H9 (cell line): ENCODE measurements around the gene MAT2A. TPM values are rescaled to one million over a fixed set of nuclear protein-coding genes. Genes with fewer than 3 reads are reported as not detected.

ENCODE experiments used
- DNase-seq: peaks from one replicate; pipeline ENCODE4 v3.0.0-alpha.2; 2017
- H2AFZ ChIP-seq: one replicate; pipeline ENCODE4 v1.6.1; 2013; ENCODE audit warnings: mild to moderate bottlenecking, low read length, control low read depth, moderate library complexity
- H2AK5ac ChIP-seq: 2 replicates; pipeline ENCODE4 v1.6.1; 2013; ENCODE audit warnings: low read length, control low read depth, mixed read lengths; ENCODE audit not compliant: insufficient read length
- H2BK120ac ChIP-seq: one replicate; pipeline ENCODE4 v1.6.1; 2013; ENCODE audit warnings: low read depth, mild to moderate bottlenecking, low read length, control low read depth, inconsistent platforms; ENCODE audit not compliant: poor library complexity, severe bottlenecking
- H2BK12ac ChIP-seq: 2 replicates; pipeline ENCODE4 v1.6.1; 2013; ENCODE audit warnings: low read length, control low read depth, mixed read lengths, low read depth; ENCODE audit not compliant: insufficient read length
- H2BK15ac ChIP-seq: 2 replicates; pipeline ENCODE4 v1.6.1; 2013; ENCODE audit warnings: low read depth, low read length, control low read depth
- H2BK20ac ChIP-seq: one replicate; pipeline ENCODE4 v1.6.1; 2013; ENCODE audit warnings: low read depth, mild to moderate bottlenecking, low read length, control low read depth, inconsistent platforms; ENCODE audit not compliant: poor library complexity, severe bottlenecking
- H2BK5ac ChIP-seq: 2 replicates; pipeline ENCODE4 v1.6.1; 2013; ENCODE audit warnings: low read length, control low read depth, mixed read lengths; ENCODE audit not compliant: insufficient read length
- H3K14ac ChIP-seq: 2 replicates; pipeline ENCODE4 v1.6.1; 2013; ENCODE audit warnings: low read length, control low read depth; ENCODE audit not compliant: insufficient read depth
- H3K18ac ChIP-seq: 2 replicates; pipeline ENCODE4 v1.6.1; 2013; ENCODE audit warnings: low read depth, mild to moderate bottlenecking, mixed read lengths, low read length, control low read depth; ENCODE audit not compliant: insufficient read length
- H3K23ac ChIP-seq: 2 replicates; pipeline ENCODE4 v1.6.1; 2013; ENCODE audit warnings: low read length, control low read depth, mixed read lengths, low read depth; ENCODE audit not compliant: insufficient read length
- H3K23me2 ChIP-seq: 2 replicates; pipeline ENCODE4 v1.6.1; 2013; ENCODE audit warnings: low read depth, mild to moderate bottlenecking, mixed read lengths, low read length, control low read depth; ENCODE audit not compliant: insufficient read length, poor library complexity, severe bottlenecking
- H3K27ac ChIP-seq: 2 replicates; pipeline ENCODE4 v1.5.1; 2013; ENCODE audit warnings: low read length, control low read depth, mixed read lengths, low read depth; ENCODE audit not compliant: insufficient read length
- H3K27me3 ChIP-seq: 2 replicates; pipeline ENCODE4 v1.6.1; 2013; ENCODE audit warnings: low read length, control low read depth, inconsistent platforms; ENCODE audit not compliant: insufficient read depth
- H3K4ac ChIP-seq: 2 replicates; pipeline ENCODE4 v1.6.1; 2013; ENCODE audit warnings: low read depth, mild to moderate bottlenecking, control low read depth, inconsistent platforms, low read length, moderate library complexity
- H3K4me1 ChIP-seq: 2 replicates; pipeline ENCODE4 v1.6.1; 2013; ENCODE audit warnings: low read length, control low read depth, inconsistent platforms; ENCODE audit not compliant: insufficient read depth
- H3K4me2 ChIP-seq: 2 replicates; pipeline ENCODE4 v1.6.1; 2013; ENCODE audit warnings: low read length, control low read depth, mixed read lengths; ENCODE audit not compliant: insufficient read length, insufficient read depth
- H3K56ac ChIP-seq: 2 replicates; pipeline ENCODE4 v1.6.1; 2013; ENCODE audit warnings: low read depth, mild to moderate bottlenecking, mixed read lengths, low read length, control low read depth; ENCODE audit not compliant: insufficient read length
- H3K79me1 ChIP-seq: 2 replicates; pipeline ENCODE4 v1.6.1; 2013; ENCODE audit warnings: low read depth, mild to moderate bottlenecking, moderate library complexity, low read length, control low read depth, inconsistent platforms; ENCODE audit not compliant: insufficient read depth, poor library complexity, severe bottlenecking
- H3K79me2 ChIP-seq: 2 replicates; pipeline ENCODE4 v1.6.1; 2013; ENCODE audit warnings: low read length, control low read depth, inconsistent platforms; ENCODE audit not compliant: insufficient read depth
- H3K9ac ChIP-seq: 2 replicates; pipeline ENCODE4 v1.6.1; 2013; ENCODE audit warnings: low read length, control low read depth, mixed read lengths; ENCODE audit not compliant: insufficient read length; ENCODE audit errors: extremely low read depth
- H3K9me3 ChIP-seq: one replicate; pipeline ENCODE4 v1.6.1; 2013; ENCODE audit warnings: low read depth, low read length, inconsistent platforms; ENCODE audit not compliant: control insufficient read depth
- H3T11ph ChIP-seq: one replicate; pipeline ENCODE4 v1.6.1; 2013; ENCODE audit warnings: mild to moderate bottlenecking, low read length, control low read depth, inconsistent platforms
- H4K20me1 ChIP-seq: one replicate; pipeline ENCODE4 v1.6.1; 2013; ENCODE audit not compliant: control insufficient read depth, insufficient read length, insufficient read depth
- H4K5ac ChIP-seq: 2 replicates; pipeline ENCODE4 v1.6.1; 2013; ENCODE audit warnings: low read depth, mild to moderate bottlenecking, mixed read lengths, low read length, control low read depth; ENCODE audit not compliant: insufficient read length
- H4K8ac ChIP-seq: replicated peaks from 2 replicates; pipeline ENCODE4 v1.6.1; 2013; ENCODE audit warnings: low read length, control low read depth, mixed read lengths, low read depth; ENCODE audit not compliant: insufficient read length
- H4K91ac ChIP-seq: 2 replicates; pipeline ENCODE4 v1.6.1; 2013; ENCODE audit warnings: low read depth, mild to moderate bottlenecking, moderate library complexity, mixed read lengths, low read length, control low read depth; ENCODE audit not compliant: insufficient read length
- H3K27ac Mint-ChIP-seq, 3 experiments: 2 replicates in 2 of 3; 3 replicates in 1 of 3; pipeline ENCODE4 v1.8.0; 2020 to 2021; ENCODE audit warnings: mixed read lengths in 3 of 3, mild to moderate bottlenecking in 1 of 3, moderate library complexity in 1 of 3
- H3K27me3 Mint-ChIP-seq: 2 replicates; pipeline ENCODE4 v1.8.0; 2021; ENCODE audit warnings: low read depth, mild to moderate bottlenecking, moderate library complexity, mixed read lengths
- H3K36me3 Mint-ChIP-seq, 3 experiments: 2 replicates in 2 of 3; 3 replicates in 1 of 3; pipeline ENCODE4 v1.8.0; 2020 to 2021; ENCODE audit warnings: low read depth in 3 of 3, mixed read lengths in 3 of 3; ENCODE audit not compliant: insufficient read depth in 1 of 3
- H3K4me1 Mint-ChIP-seq, 2 experiments: 2 replicates each; pipeline ENCODE4 v1.8.0; 2020; ENCODE audit warnings: mixed read lengths in 2 of 2
- H3K4me3 Mint-ChIP-seq, 2 experiments: 2 replicates in 1 of 2; 3 replicates in 1 of 2; pipeline ENCODE4 v1.8.0; 2020 to 2021; ENCODE audit warnings: mild to moderate bottlenecking in 2 of 2, mixed read lengths in 2 of 2, moderate library complexity in 1 of 2
- H3K9me3 Mint-ChIP-seq, 2 experiments: 2 replicates in 1 of 2; 3 replicates in 1 of 2; pipeline ENCODE4 v1.8.0; 2020; ENCODE audit warnings: mild to moderate bottlenecking in 2 of 2, mixed read lengths in 2 of 2, moderate library complexity in 1 of 2
- WGBS: extraction: QIAGEN DNeasy Blood & Tissue Kit; methylation state at CpG from one replicate; pipeline ENCODE4 v1.1.7; 2013; ENCODE audit warnings: missing lambda C conversion rate, low lambda C conversion rate, mixed read lengths; ENCODE audit not compliant: insufficient read length; ENCODE audit errors: extremely low coverage; 5-methylcytosine and 5-hydroxymethylcytosine counted together
- total RNA-seq: library from RNA; stranded (reverse); gene quantifications from 2 replicates; pipeline ENCODE4 v1.2.1, GENCODE V29; 2021
- TF ChIP-seq, protein P1 (sequence below): fragments of 200-600 bp; sonication (generic); conservative IDR thresholded peaks from 3 replicates; pipeline ENCODE4 v1.8.0; 2021; ENCODE audit warnings: antibody characterized with exemption, mild to moderate bottlenecking

Gene MAT2A
- total RNA-seq, 1 experiment from 2014 or later: 459 TPM

DNA sequence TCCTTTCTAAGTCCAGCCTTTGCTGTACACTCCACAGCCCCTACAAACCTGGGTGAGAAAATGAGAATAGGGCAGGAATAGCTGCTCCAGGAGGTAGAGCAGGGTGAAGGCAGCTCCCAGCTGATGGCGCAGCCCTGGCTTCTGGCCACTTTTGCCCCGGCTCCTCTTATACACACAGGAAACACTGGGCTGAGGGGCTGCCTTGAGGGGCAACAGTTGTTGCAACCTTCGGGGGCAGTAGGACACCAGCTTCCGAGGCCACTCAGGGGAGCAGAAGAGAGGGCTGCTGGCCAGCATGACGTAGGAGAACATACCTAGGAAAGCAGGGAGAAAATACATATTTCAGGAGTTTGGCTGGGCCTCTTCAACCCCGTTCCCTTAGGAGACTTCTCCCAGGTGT, 14.2 kb downstream of the MAT2A start:
- Histone ChIP-seq H2BK12ac (no peak overlapping the region), H3K14ac (no peak overlapping the region), H2BK20ac (no peak overlapping the region), H3K27ac (no peak overlapping the region), H2BK5ac (no peak overlapping the region), H2AFZ (no peak overlapping the region), H3K56ac (no peak overlapping the region), H4K5ac (no peak overlapping the region), H4K20me1 (no peaks in the 10 kb centered on the region), H3K23ac (no peak overlapping the region), H3K4me2 (no peak overlapping the region), H2AK5ac (no peak overlapping the region), H3K18ac (no peak overlapping the region), H4K8ac (no peak overlapping the region), H3K23me2 (no peaks in the 10 kb centered on the region), H3K4me1 (no peaks in the 10 kb centered on the region), H3K79me2 (no peaks in the 10 kb centered on the region), H3K4ac (no peak overlapping the region), H3T11ph (no peak overlapping the region), H3K27me3 (no peaks in the 10 kb centered on the region), H2BK120ac (no peak overlapping the region), H3K9me3 (no peaks in the 10 kb centered on the region), H3K79me1 (no peaks in the 10 kb centered on the region), H2BK15ac (no peak overlapping the region), H4K91ac (no peak overlapping the region), H3K9ac (no peak overlapping the region)
- H3K27me3 Mint-ChIP-seq: no peaks in the 10 kb centered on the region
- no peaks in the 10 kb centered on the region for H3K9me3 Mint-ChIP-seq
- no peak for DNase-seq
- no CpG with 5 or more reads among the region's 6 CpGs for WGBS
- H3K4me1 Mint-ChIP-seq: peaks cover 2 to 7% of the 10 kb centered on the region in 2 experiments; a peak in 2 of 4 replicates
- H3K4me3 Mint-ChIP-seq: no peak overlapping the region
- peaks cover 21 to 66% (median 65%) of the 10 kb centered on the region in 3 experiments; a peak in 6 of 7 replicates for H3K36me3 Mint-ChIP-seq
- TF ChIP-seq, protein P1, sequence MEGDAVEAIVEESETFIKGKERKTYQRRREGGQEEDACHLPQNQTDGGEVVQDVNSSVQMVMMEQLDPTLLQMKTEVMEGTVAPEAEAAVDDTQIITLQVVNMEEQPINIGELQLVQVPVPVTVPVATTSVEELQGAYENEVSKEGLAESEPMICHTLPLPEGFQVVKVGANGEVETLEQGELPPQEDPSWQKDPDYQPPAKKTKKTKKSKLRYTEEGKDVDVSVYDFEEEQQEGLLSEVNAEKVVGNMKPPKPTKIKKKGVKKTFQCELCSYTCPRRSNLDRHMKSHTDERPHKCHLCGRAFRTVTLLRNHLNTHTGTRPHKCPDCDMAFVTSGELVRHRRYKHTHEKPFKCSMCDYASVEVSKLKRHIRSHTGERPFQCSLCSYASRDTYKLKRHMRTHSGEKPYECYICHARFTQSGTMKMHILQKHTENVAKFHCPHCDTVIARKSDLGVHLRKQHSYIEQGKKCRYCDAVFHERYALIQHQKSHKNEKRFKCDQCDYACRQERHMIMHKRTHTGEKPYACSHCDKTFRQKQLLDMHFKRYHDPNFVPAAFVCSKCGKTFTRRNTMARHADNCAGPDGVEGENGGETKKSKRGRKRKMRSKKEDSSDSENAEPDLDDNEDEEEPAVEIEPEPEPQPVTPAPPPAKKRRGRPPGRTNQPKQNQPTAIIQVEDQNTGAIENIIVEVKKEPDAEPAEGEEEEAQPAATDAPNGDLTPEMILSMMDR: no peak
- no peak overlapping the region for H3K27ac Mint-ChIP-seq
